Stimulated activated CD4-positive, alpha-beta T cell treated with anti-CD3 and anti-CD28 coated beads, Interleukin-12 subunit alpha, Interleukin-12 subunit beta, amount 100 ng/mL, for 4 hours (primary cell): Measurements from ENCODE around the gene NACAD.
"Not testable (repeated sequence)": the region's sequence is repeated elsewhere in the genome, so short reads cannot be mapped to it uniquely, and the experiment has no call there.

Source experiments
- DNase-seq: peaks from one replicate; pipeline ENCODE4 v3.0.0-alpha.2; 2020

The NACAD gene

DNA sequence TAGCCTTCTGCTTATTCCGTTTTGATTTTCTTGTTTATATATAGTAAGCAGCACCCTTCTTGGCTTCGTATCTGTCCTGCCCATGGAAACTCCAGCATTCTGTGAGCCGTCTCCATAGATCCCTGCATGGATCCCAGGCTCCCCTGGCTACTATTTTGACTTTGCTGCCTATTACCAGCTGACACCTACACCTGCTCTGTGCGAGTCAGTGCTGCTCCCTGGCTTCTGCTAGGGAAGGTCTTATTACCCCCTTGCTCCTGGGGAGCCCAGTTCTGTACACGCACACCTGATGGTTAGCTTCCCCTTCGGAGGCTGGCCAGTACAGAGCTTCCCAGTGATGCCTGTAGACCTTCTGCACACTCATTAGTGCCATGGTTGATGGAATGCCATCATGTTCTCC lies 35.4 kb downstream of the NACAD start:
- DNase-seq: no peak

DNA sequence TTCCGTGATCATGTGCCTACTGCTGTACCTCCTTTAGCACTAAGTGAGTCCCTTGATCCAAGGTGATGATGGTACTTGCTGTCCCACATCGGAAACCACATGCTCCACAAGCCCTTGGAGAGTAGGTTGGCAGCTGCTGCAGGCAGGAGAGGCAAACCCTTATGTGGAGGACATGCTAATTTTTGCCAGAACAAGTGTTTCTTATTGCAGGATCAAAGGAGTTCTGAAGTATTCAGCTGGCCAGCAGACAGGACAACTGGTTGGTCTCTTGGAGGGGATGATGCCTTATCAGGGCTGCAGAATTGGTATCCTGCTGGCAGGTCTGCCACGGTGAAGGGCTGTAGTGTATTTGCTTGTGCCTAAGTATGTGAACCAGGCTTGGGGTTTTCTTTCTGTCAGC lies 36.8 kb downstream of the NACAD start:
- DNase-seq: no peak

DNA sequence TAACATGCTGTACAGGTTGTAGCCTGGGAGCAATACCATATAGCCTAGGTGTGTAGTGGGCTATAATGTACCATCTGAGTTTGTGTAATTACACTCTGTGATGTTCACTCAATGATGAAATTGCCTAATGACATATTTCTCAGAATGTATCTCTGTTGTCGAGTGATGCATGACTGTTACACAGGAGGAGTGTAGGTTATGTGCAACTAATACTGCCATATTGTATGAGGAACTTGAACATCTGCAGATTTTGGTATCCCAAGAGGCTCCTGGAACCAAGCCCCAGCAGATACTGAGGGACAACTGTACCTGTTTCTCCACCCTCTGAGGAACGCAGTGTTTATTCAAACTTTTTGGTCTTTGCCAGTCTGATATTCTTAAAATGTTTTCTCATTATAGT lies 38.6 kb downstream of the NACAD start:
- no peak for DNase-seq

DNA sequence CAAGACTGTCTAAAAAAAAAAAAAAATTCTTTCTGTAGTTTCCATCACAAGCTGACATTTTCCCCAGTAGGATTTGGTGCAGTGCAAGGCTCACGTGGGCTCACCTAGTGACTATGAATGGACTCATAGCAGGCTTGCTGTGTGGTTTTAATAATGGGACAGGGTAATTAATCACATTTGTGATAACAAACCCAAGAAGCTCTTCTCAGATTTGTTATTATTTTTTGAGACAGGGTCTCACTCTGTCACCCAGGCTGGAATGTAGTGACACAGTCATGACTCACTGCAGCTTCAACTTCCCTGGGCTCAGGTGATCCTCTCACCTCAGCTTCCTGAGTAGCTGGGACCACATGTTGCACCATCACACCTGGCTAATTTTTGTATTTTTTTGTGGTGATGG lies 40.0 kb downstream of the NACAD start:
- DNase-seq: no peak

DNA sequence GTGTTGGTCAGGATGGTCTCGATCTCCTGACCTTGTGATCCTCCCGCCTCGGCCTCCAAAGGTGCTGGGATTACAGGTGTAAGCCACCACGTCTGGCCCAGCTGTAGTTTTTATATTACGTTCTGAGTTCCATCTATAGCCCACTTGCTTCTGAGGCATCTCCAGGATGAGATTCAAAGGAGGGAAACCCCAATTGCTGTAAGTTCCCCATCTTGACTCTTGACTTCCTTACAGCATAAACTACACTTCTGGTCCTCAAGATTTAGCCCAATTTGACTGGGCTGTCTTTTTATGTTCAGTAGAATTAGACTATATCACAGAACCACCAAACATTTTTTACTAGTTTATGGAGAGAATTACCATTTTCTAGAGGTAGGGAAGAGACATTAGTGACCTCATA lies 44.4 kb downstream of the NACAD start:
- no peak for DNase-seq

DNA sequence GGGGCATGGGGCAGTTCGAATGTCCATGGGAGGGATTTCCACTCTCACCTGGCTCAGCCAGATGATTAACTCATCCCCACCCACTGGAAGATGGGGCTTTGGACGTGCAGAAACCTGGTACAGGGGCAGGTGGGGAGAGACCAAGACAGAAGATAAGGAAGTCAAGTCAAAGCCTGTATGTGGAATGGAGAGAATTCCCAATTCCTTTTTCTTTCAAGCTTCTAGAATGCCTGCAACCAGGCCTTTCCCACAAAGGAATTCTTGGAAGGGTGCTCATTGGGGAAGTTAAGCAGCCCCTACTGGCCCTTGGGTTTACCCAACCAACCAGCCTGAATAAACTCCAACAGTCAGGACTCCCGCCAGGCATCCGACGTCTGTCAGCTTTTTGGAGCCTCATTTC lies 49.7 kb downstream of the NACAD start:
- no peak for DNase-seq

DNA sequence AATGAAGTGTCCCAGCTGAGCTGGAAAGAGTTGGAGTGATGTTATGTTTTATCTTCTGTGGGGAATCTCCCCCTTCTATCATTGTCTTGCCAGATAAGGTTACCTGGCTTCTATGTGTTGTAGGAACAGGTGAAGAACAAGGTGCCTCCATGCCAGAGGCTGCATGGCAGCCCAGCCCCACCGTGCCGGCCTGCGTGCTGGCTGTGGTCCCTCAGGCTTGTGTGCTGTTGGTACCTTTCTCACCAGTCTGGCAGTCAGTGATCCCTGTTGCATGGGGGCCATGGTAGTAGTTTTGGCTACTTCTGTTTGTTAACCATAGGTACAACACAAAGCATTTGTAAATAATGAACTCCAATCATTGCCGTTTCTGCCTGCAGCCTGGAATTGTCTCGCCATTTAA lies 50.9 kb downstream of the NACAD start:
- DNase-seq: no peak

DNA sequence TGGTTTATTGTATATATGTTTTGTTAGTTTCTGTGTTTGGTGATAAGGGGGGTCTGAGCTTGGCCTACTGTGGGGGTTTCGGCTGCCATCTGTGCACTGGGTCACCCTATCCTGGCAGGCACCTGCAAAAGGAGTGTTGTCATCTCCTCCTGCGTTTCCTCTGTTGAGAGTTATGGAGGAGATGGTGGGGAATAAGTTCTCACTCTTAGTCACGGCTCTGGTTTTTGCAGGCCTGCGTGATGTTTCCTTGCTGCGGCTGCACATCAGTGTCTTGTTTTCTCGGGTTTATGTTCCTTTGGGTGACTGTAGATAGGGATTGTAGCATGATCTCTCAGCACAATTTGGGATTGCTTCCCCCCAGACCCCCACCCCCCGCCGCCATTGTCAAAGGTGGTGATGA lies 52.0 kb downstream of the NACAD start:
- no peak for DNase-seq

DNA sequence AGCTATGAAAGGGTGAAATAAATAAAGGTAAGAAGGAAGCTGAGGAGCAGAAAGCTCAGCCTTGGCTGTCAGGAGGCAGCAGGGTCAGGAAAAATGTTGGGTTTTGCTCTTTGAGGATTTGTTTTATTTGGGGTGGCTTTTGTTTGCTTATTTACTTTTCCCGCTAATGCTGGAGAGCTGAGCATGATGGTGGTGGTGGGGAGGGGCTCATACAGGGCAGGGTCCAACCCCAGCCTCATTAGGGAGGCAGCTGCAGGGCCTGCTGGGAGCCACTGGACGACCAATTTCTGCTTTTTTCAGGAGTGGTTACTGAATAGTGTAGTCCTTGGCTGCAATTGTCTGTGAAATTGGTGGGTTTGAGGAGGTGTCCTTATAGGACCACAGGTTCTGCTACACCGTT lies 52.5 kb downstream of the NACAD start:
- no peak for DNase-seq

DNA sequence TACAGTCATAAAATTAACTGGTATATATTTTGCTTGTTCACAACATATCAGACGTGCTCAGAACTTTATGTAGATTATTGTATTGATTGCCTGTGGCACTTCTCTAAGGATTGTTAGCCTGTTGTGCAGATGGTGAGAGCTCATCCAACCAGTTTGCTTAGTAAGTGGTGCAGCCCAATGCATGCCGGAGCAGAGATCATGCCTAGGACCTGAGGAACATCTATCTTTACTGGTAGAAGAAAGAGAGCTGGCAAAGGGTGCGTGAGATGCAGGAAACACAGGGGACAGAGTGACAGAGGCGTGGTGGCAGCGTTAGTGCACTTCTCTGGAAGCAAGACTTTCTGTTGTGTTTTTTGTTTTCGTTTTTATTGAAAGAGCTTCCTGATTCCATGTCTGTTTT lies 52.9 kb downstream of the NACAD start:
- no peak for DNase-seq

DNA sequence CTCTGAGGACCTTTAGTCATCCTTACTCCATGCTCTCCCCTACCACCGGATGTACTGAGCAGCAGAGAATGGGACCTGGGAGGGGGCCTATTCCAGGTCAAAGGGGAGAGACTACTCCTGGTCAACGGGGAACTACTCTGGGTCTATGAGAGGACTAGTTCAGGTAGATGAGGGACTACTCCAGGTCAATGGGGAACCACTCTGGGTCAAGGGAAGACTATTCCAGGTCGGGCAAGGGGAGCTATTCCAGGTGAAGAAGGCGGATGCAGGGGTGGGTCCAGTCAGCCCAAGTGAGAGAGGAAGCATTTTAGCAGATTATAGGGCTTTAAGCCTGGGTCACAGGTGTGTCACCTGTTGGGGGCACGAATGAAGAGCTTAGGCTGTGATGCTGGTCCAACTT lies 53.4 kb downstream of the NACAD start:
- DNase-seq: no peak

DNA sequence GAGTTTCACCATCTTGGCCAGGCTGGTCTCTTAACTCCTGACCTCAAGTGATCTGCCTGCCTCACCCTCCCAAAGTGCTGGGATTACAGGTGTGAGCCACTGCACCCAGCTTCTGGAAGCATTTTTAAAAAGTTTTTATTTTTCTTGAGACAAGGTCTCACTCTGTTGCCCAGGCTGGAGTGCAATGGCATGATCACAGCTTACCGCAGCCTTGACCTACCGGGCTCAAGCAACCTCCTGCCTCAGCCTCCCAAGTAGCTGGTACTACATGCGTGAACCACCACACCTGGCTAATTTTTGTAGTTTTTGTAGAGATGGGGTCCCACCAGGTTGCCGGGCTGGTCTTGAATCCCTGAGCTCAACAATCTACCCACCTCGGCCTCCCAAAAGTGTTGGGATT lies 54.1 kb downstream of the NACAD start:
- not testable (repeated sequence) for DNase-seq

DNA sequence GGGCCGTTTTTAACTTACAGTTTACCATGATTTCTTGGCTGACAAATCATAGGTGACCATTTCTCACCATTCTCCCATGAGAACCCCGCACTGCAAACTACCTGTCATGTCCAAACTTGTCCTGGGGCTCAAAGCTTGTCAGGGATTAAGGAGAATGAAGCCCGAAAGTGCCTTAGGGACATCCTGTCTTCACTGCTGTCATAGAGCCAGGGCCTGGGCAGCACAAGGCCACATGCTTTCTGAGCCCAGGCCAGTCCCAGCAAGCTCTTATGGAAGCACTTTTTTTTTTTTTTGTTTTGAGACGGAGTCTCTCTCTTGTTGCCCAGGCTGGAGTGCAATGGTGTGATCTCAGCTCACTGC lies 54.9 kb downstream of the NACAD start:
- DNase-seq: no peak

DNA sequence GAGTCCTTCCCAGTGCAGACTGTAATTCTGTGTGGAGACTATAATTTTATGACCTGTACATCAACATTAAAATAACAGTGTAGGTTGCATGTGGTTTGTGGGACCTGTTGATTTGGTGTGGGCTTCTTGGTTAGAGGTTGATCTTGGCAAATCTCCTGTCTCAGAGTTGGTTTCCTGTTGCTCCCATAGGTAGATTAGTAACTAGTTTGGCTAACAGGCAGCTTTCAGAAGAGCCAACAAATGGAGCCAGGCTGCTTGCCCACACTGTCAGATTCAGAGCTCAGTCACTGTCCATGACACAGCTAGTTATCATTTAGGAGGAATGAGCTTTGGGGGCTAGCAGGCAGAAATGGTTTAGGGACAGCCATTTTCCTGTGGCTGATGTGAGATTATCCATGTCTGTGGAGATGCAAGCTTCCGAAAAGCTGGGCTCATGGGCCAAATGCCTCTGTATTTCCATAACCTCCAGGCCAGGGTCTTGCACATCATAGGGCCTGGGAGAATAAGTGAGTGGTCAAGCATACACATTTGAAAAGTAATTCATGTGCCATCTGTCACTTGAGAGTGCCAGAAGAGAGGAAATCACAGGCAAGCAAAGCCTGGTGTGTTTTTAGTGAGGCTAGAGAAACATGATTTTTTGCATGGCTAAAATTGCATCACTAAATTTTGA lies 55.4 kb downstream of the NACAD start:
- DNase-seq: no peak

DNA sequence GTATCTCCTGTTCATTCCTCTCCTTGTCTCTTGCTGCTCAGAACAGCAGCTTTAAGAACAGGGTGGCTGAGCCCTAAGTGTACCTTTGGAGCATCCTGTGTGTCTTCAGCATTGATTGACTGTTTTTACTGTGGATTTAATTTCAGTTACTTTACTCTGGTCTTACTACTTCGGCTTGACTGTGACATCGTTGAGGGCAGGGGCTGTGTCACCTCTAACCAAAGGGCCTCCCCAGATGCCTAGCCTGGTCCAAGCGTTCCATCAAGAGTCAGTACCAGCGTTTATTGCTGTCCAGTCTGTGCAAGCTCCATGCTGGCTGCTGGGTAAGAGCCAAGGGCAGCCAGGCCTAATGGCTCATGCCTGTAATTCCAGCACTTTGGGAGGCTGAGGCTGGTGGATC lies 56.3 kb downstream of the NACAD start:
- DNase-seq: no peak

DNA sequence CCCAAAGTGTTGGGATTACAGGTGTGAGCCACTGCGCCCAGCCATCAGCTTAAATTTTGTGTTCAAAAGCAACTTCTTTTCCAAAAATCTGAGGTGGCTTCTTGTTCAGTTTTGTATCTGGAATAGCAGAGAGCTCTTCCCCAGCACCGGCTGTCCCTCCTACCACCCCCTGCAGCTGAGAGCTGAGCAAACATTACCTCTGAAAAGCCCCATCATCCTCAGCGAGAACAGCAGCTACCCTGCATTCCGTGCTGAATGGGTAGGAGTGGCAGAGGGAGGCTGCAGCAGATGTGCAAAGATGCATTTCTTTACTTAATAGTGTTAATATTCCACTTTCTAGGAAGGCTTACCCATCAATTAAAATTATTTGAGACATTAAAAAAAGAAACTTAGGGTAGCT lies 56.9 kb downstream of the NACAD start:
- no peak for DNase-seq
